NCI-H1417 (cell line): ENCODE measurements around the gene VGLL4.
"Not testable (repeated sequence)": the region's sequence is repeated elsewhere in the genome, so short reads cannot be mapped to it uniquely, and the experiment has no call there.

Experiments used
- DNase-seq, 3 experiments: peaks; one replicate each; lab custom pipeline; 2025; lab: John Stamatoyannopoulos, UW

Gene VGLL4, protein sequence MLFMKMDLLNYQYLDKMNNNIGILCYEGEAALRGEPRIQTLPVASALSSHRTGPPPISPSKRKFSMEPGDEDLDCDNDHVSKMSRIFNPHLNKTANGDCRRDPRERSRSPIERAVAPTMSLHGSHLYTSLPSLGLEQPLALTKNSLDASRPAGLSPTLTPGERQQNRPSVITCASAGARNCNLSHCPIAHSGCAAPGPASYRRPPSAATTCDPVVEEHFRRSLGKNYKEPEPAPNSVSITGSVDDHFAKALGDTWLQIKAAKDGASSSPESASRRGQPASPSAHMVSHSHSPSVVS

DNA sequence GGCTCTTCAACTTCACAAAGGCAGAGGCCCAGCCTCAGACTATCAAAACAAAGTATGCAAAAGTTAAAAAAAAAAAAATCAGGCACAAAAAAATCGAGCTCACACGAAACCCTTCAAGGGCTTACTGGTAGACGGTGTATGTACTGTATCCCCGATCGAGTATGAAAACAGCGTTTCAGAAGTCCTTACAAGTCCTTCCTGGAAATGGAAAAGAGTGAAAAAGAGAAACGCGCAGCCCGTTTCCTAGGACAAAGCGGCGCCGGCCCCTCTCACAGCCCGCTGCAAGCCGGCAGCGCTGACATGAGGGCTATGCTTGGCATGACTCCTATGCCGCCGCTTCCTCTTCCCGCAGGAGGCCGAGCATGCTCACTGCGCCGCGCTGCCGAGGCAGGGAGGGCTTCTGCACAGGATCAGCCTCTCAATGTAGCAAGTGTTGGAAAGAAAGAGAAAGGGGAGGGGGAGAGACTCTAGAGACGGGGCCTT is at the start of gene VGLL4:
VGLL4 (minus strand) TSS at position 311 of the 483 bp plus-strand sequence. CDS start 397 bp downstream, outside the sequence.
- DNase-seq = peak; percentile 70 to 84 (median 72)

DNA sequence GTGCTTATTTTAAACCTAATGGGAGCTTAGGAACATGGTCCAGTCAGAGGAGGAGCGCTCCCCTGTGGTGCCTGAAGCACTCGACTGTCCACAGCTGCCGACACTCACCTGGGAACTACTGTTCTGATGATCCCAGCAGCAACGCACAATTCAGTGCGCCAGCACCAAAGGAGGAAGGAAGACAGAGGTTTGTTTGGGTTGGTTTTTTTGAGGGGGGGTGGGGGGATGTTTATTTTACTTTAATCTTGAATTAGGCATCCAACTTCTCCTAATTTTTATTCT is 48.8 kb upstream of the VGLL4 start:
- peak in 2 of 3 experiments; percentile 4 to 37 for DNase-seq

DNA sequence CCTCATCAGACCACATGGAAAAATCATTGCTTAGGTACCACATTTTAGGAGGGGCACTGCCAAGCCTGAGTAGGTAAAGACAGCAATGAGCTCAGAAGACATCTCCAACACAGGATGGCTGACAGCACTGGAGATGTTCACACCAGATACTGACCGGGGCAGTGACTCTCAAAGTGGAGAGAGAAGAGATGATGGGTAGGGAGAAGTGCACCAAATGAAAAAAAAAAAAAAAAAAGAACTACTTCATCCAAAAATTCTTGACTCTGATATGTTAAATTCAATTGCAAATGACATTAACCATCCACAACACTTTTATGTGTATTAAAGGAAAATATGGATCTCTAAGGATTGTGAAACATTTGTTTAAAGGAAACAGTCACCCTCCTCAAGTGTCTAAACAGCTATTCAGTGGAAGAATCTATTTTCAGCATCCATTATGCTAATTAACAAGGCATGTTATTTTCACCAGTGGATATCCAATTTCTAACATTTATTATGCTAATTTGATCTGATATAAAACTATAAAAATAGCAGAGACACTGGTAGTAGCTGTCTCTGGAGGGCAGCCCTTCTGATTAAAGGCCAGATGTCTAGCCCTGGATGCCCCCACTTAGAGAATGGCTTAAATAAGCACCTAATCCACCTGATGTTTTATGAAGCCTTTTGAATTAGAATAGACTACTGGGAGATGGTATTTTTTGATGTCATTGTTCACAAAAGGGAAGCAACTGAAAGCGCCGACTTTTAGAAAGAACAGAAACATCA is 48.2 kb upstream of the VGLL4 start:
- DNase-seq = no peak

GRCh38 chr3:11690863-11691766 is 47.4 kb upstream of the VGLL4 start:
- peak in 1 of 3 experiments; percentile 5 for DNase-seq

DNA sequence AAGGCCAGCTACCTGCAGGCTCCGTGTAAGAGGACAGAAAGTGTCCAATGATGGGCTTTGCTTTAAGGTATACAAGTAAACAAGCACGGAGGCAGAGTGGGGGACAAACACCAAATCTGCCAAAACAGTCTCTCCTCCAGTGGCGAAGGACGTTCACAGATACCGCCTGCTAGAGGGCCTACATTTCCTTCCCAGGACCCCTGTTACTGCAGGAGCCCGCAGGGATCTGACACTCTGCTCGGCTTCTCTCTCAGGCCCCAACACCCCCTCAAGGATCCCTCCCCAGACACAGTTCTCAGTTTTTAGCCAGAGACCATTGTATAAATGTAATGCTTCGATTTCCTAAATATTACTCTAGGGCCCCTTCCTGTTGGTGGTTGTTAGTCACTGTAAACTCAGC is 46.0 kb upstream of the VGLL4 start:
- no peak for DNase-seq

GRCh38 chr3:11684980-11685379 is 41.3 kb upstream of the VGLL4 start:
- not testable (repeated sequence) for DNase-seq

DNA sequence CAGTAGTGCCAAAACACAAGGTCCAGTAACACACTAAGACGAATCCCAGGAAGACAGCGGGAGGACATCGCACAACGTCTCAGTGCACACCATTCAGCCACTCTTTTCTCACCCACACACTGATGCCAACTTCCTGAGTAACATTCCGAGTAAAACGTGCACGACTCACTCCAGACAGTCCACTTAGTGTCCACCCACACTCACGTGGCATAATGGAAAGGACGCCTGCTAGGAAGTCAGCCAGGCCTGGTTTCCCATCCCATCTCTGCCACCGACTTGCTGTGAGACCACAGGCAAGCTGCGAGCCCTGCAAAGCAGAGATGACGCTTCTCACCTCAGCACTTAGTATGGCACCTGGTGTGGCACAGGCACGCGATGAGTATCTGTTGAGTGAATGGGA is 36.8 kb upstream of the VGLL4 start:
- DNase-seq = no peak

- no peak for DNase-seq
Observed at GRCh38 chr3:11679964-11680363, 36.2 kb upstream of the VGLL4 start.

DNA sequence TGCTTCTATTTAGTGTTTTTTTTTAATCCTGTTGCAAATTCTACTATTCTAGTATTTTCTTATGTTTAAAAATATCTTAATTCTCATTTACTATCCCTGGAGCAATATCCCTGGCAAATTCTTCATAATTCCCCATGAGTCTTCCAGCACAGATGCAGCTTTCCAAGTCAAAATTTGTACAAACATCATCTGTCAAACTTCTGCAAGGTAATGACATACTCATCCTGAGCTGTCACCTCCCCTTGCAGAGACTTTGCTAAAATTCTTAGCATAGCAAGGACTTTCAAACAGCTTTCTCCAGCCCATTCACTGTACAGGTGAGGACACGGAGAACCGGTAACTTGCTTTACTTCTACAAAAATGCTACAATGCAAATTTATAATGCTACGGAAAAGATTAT is 28.6 kb upstream of the VGLL4 start:
- DNase-seq = no peak

GRCh38 chr3:11671648-11672100 is 28.0 kb upstream of the VGLL4 start:
- DNase-seq = no peak

DNA sequence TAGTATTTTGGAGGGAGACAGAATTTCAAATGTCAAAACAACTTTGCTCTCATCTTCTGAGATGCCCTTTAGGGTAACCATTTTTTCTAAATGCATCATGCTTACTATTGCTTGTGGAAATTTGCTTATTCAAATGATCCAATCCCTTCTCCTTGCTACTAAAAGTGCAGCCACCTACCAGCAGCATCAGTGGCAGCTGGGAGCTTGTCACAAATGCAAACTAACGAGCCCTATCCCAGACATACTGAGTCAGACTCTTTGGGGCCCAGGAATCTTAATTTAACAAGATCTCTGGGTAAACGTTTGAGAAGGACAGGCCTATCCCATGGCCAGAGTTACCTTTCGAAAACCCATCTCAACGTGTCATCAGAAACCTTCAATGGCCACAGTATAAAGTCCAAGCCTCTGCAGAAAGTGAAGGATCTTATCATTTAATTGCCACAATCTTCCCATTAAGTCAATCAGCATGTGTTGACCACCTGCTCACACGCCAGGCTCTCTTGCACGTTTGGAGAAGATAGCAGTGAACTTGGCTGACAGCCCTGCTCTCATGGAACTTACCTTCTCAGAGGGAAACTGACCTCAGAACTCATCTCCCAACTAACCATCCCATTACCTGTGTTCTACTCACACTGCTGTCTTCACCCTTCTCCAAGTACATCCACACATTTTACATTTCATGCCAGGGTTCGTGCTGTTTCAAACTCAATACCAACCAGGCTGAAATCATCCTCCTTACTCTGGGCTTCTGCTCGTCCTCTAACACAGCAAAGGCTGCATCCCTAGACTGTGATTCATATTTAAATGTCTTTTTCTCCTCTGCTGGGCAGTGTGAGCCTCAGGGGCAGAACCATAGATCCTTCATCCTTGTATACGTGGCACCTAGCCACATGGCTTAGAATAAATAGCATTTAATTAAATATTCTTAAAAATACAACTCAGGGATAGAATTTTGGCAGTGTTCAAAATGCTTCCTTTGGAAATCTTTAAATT is 24.8 kb upstream of the VGLL4 start:
- DNase-seq = no peak

DNA sequence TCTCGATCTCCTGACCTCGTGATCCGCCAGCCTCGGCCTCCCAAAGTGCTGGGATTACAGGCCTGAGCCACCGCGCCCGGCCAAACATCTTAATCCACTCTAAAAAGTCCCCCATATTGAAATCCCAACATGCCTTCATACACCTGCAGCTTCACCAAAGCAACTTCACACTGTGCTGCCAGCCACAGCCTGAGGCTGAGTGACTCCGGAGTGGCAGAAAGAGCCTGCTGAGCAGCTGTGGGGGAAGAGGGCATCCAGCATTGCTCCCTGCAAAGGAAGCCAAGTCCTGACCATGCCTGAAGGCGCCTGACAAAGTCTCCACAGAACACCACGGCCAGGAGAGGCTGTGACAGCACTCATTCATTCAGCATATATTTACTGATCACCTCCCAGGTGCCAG is 21.6 kb upstream of the VGLL4 start:
- no peak for DNase-seq

- no peak for DNase-seq
Observed at GRCh38 chr3:11662392-11662990, 18.8 kb upstream of the VGLL4 start.

GRCh38 chr3:11661827-11662226 is 18.1 kb upstream of the VGLL4 start:
- no peak for DNase-seq

DNA sequence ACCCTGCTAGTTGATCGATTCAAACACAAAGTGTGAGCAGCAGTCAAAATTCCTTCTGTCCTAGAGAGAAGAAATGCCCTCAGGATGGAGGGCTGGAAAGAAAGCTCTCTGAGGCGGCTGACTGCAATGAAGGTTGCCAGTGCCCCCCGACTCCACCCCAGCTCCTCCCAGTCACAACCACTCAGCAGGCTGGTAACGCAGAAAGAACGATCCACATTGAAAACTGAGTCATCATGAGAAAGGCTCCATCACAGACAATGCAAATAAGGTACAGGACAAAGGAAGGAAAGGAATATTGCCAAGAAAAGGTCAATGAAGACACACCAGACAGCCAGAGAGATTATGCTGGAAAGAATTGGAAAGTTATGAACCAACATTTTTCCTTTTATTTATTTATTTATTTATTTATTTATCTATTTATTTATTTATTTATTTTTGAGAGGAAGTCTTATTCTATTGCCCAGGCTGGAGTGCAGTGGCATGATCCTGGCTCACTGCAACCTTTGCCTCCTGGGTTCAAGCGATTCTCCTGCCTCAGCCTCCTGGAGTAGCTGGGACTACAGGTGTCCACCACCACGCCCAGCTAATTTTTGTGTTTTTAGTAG is 17.4 kb upstream of the VGLL4 start:
- DNase-seq = no peak

- peak in 1 of 3 experiments; percentile 17 for DNase-seq
Observed at GRCh38 chr3:11660242-11660641, 16.5 kb upstream of the VGLL4 start.

DNA sequence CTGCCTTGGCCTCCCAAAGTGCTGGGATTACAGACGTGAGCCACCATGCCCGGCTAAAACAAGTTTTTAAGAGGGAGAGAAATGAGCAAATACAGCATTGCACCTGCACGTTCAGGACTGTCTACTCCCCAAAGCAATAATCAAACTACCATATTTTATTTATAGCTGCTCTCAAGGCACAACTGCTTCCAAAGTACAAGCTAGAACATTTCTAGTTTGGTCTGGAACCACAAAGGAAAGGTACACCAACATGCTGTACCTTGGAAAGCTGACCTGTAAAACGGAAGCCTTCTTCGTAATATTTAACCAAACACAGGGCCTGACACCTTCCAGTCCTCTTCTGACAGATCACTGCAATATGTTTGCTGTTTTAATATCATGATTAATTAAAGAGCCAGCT is 14.5 kb upstream of the VGLL4 start:
- no peak for DNase-seq

DNA sequence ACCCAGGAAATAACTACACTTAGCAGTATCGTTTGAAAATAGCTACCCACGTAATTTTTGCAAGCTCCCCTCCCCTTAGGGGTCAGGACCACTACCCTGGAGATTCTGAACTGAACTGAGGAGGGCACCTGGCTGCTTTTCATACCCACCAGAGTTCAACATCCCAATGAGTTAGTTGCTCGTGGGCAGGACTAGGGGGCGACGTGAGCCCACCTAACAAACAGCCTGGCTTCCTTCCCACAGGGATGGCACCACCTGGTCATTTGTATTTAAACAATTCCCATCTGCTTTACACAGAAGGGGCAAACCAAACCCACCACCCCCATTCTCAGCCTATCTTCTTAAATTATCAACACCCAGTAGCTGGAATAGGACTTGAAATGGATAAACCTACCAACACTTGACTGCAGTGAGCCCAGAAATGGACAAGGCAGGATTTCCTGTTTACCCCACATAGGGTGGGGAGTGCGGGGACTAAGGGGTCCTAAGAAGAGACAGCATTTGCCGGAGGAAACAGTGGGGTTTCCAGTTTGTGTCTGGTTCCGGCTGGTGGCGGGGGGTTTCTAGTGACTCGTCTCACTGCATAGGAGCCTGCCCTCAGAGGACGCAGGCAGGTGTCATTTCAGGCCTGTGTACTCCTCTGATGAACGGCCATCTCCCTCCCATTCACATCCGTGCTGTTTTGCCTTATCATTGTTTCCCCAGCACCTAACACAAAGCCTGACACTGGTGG is 11.6 kb upstream of the VGLL4 start:
- DNase-seq = peak in 2 of 3 experiments; percentile 3 to 55

GRCh38 chr3:11654166-11654565 is 10.5 kb upstream of the VGLL4 start:
- no peak for DNase-seq
